Loucy (cell line): ENCODE measurements around the gene TTLL12.

ENCODE experiments used
- H2AFZ ChIP-seq: fragments of 200-600 bp; sonication (generic); 2 replicates; pipeline ENCODE4 v1.6.0; 2016; ENCODE audit warnings: antibody characterized with exemption, mild to moderate bottlenecking, low read length, moderate library complexity
- H3F3A ChIP-seq: fragments of 200-600 bp; 2 replicates; pipeline ENCODE4 v1.6.0; 2016; ENCODE audit warnings: antibody characterized with exemption, low read depth, mild to moderate bottlenecking
- H3K27me3 ChIP-seq: fragments of 200-600 bp; sonication (generic); 2 replicates; pipeline ENCODE4 v1.6.1; 2014; ENCODE audit warnings: low read length, mild to moderate bottlenecking; ENCODE audit not compliant: insufficient read depth, poor library complexity, severe bottlenecking
- H3K36me3 ChIP-seq: fragments of 200-600 bp; sonication (generic); 2 replicates; pipeline ENCODE4 v1.6.1; 2016; ENCODE audit warnings: low read length; ENCODE audit not compliant: insufficient read depth
- H3K4me1 ChIP-seq: fragments of 200-600 bp; sonication (generic); 2 replicates; pipeline ENCODE4 v1.5.1; 2014; ENCODE audit warnings: low read length, mild to moderate bottlenecking; ENCODE audit not compliant: insufficient read depth, poor library complexity, severe bottlenecking
- H3K4me2 ChIP-seq: fragments of 200-600 bp; sonication (generic); 2 replicates; pipeline ENCODE4 v1.6.0; 2014; ENCODE audit warnings: antibody characterized with exemption, low read length, low read depth, mild to moderate bottlenecking; ENCODE audit not compliant: poor library complexity, severe bottlenecking
- H3K4me3 ChIP-seq: fragments of 200-600 bp; sonication (generic); 2 replicates; pipeline ENCODE4 v1.5.1; 2014; ENCODE audit warnings: low read length, mild to moderate bottlenecking, mixed read lengths; ENCODE audit not compliant: poor library complexity, severe bottlenecking
- H3K79me2 ChIP-seq: fragments of 200-600 bp; sonication (generic); 2 replicates; pipeline ENCODE4 v1.6.1; 2014; ENCODE audit warnings: low read length; ENCODE audit not compliant: insufficient read depth
- H3K9ac ChIP-seq: fragments of 200-600 bp; sonication (generic); 2 replicates; pipeline ENCODE4 v1.6.0; 2014; ENCODE audit warnings: mild to moderate bottlenecking, low read depth, low read length, moderate library complexity; ENCODE audit not compliant: poor library complexity, severe bottlenecking
- H3K9me2 ChIP-seq: fragments of 200-600 bp; sonication (generic); replicated peaks from 2 replicates; pipeline ENCODE4 v1.6.1; 2016; ENCODE audit warnings: low read depth, low read length, mixed read lengths
- H3K9me3 ChIP-seq: fragments of 200-600 bp; sonication (generic); 2 replicates; pipeline ENCODE4 v1.6.1; 2014; ENCODE audit warnings: mild to moderate bottlenecking, antibody characterized with exemption, low read length, low read depth; ENCODE audit not compliant: insufficient read depth
- H4K20me1 ChIP-seq: fragments of 200-600 bp; sonication (generic); 2 replicates; pipeline ENCODE4 v1.6.0; 2014; ENCODE audit warnings: antibody characterized with exemption, low read length, mild to moderate bottlenecking; ENCODE audit not compliant: insufficient read depth, poor library complexity, severe bottlenecking
- CTCF ChIP-seq: fragments of 200-600 bp; sonication (generic); conservative IDR thresholded peaks from 2 replicates; pipeline ENCODE4 v1.5.1; 2014; ENCODE audit warnings: mild to moderate bottlenecking, antibody characterized with exemption, low read length
- EZH2phosphoT487 ChIP-seq: fragments of 200-600 bp; IDR thresholded peaks from 2 replicates; pipeline ENCODE4 v1.6.1; 2018; ENCODE audit warnings: antibody characterized with exemption, mild to moderate bottlenecking, moderate library complexity, borderline replicate concordance

Gene TTLL12

DNA sequence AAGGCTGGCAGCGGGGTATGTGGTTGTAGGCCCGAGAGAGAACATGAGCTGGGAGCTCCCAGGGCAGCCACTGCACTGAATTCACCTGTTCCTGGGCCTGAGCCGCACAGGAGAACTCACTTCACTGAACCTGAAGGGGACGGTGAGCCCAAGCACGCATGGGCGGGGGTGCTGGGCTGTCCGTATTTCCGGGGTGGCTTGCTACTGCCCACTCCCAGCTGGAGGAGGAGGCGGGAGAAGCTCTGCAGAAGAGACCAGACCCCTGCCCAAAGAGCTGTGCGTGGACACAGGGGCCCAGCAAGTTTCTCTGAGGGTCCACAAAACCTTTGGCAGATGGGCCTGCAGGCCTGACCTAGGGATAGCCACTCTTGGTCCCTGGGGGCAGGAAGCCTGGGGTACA is 4.8 kb downstream of the TTLL12 start:
- Histone ChIP-seq H3K79me2 (peaks cover 32% of the 10 kb centered on the region), H4K20me1 (peaks cover 9% of the 10 kb centered on the region), H3K4me2 (no peak overlapping the region), H3K9me3 (no peaks in the 10 kb centered on the region), H3F3A (no peaks in the 10 kb centered on the region), H3K36me3 (no peaks in the 10 kb centered on the region; the same call in 1 of the 2 replicates), H3K4me1 (peaks cover 28% of the 10 kb centered on the region), H3K4me3 (no peak overlapping the region), H3K9ac (no peak overlapping the region), H2AFZ (no peak overlapping the region), H3K9me2 (no peaks in the 10 kb centered on the region), H3K27me3 (no peaks in the 10 kb centered on the region)
- TF ChIP-seq EZH2phosphoT487 (no peak), CTCF (no peak)

DNA sequence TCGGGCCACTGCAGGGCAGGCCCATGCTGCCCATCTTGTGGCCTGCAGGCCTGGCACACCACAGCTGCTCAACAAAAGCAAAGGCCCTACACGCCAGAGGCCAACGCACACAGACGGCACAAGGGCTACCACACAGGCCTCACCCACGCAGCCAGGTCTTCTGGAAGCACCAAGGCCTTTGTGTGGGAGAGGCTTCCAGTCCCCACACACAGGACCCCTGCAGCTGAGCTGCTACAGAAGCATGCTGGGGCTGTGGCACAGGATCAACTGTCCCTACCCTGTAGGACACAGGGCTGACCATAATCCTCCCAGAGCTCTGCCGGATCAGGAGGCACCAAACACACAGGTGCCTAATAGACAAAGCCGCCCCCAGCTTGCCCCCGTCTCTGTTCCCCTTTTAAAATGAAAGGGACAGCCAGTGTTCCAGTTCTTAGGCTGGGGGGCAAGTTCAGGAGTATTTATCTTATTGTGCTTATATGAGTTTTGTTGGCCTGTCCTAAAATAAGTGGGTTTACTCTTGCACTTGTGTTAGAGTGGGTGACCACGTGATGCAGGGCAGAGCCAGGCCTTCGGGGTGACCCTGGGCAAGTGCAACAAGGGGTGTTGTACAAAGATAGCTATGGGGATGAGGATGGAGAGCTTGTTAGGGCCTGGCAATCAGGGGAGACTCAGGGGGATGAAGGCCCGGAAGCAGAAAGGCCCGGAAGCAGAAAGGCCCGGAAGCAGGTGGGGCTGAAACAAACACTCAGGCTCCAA is 5.4 kb downstream of the TTLL12 start:
- H3K4me2 ChIP-seq = no peak overlapping the region

GRCh38 chr22:43180670-43181069 is 6.3 kb downstream of the TTLL12 start:
- H4K20me1 ChIP-seq = peaks cover 3% of the 10 kb centered on the region
- TF ChIP-seq CTCF = no peak
- no peaks in the 10 kb centered on the region for H3K27me3 ChIP-seq
- no peaks in the 10 kb centered on the region for H3K9me2 ChIP-seq
- no peak overlapping the region for H3K4me3 ChIP-seq
- H3K9me3 ChIP-seq = no peaks in the 10 kb centered on the region
- H3K4me1 ChIP-seq = peaks cover 24% of the 10 kb centered on the region
- peaks cover 20% of the 10 kb centered on the region for H3K79me2 ChIP-seq
- H2AFZ ChIP-seq = no peak overlapping the region
- H3F3A ChIP-seq = no peaks in the 10 kb centered on the region
- H3K9ac ChIP-seq = no peak overlapping the region
- no peaks in the 10 kb centered on the region; the same call in 1 of the 2 replicates for H3K36me3 ChIP-seq
- no peak overlapping the region for H3K4me2 ChIP-seq

More for the DNA sequence above, 5.4 kb downstream of the TTLL12 start:
- Histone ChIP-seq H4K20me1 (peaks cover 9% of the 10 kb centered on the region), H3K9me3 (no peaks in the 10 kb centered on the region), H3K4me3 (no peak overlapping the region), H3K27me3 (no peaks in the 10 kb centered on the region), H3K79me2 (peaks cover 28% of the 10 kb centered on the region), H3K9ac (no peak overlapping the region), H3K9me2 (no peaks in the 10 kb centered on the region), H3F3A (no peaks in the 10 kb centered on the region), H2AFZ (no peak overlapping the region), H3K36me3 (no peaks in the 10 kb centered on the region; the same call in 1 of the 2 replicates), H3K4me1 (peaks cover 28% of the 10 kb centered on the region)
- no peak for TF ChIP-seq CTCF
- no peak for TF ChIP-seq EZH2phosphoT487
